Trophoblast cell (in vitro differentiated cells and primary cell): ENCODE data around the gene NUTM1.
"Not testable (repeated sequence)": the region's sequence is repeated elsewhere in the genome, so short reads cannot be mapped to it uniquely, and the experiment has no call there.

Experiments
- DNase-seq, 2 donors: peaks; one replicate each; pipeline ENCODE4 v3.0.0-alpha.2; 2016
- H2AFZ ChIP-seq: 2 replicates; pipeline ENCODE4 v1.6.1; 2013; ENCODE audit warnings: low read length, moderate library complexity, mild to moderate bottlenecking; ENCODE audit not compliant: insufficient read depth, poor library complexity
- H2AK5ac ChIP-seq: 2 replicates; pipeline ENCODE4 v1.6.1; 2013; ENCODE audit warnings: mild to moderate bottlenecking, low read length
- H2BK120ac ChIP-seq: 2 replicates; pipeline ENCODE4 v1.6.1; 2013; ENCODE audit warnings: low read length, mild to moderate bottlenecking, moderate library complexity; ENCODE audit not compliant: insufficient read depth, poor library complexity
- H2BK12ac ChIP-seq: 2 replicates; pipeline ENCODE4 v1.6.1; 2013; ENCODE audit warnings: mild to moderate bottlenecking, low read length, moderate library complexity
- H2BK5ac ChIP-seq: 2 replicates; pipeline ENCODE4 v1.6.1; 2013; ENCODE audit warnings: low read length, low read depth, moderate library complexity, mild to moderate bottlenecking; ENCODE audit not compliant: poor library complexity
- H3K14ac ChIP-seq: 2 replicates; pipeline ENCODE4 v1.6.1; 2013; ENCODE audit warnings: mild to moderate bottlenecking, low read length
- H3K18ac ChIP-seq: 2 replicates; pipeline ENCODE4 v1.6.1; 2013; ENCODE audit warnings: mild to moderate bottlenecking, low read length
- H3K23ac ChIP-seq: 2 replicates; pipeline ENCODE4 v1.6.1; 2013; ENCODE audit warnings: low read length
- H3K27ac ChIP-seq: 2 replicates; pipeline ENCODE4 v1.5.1; 2013; ENCODE audit warnings: low read depth, mild to moderate bottlenecking, inconsistent platforms, low read length, moderate library complexity
- H3K27me3 ChIP-seq: 2 replicates; pipeline ENCODE4 v1.6.1; 2013; ENCODE audit warnings: inconsistent platforms, mild to moderate bottlenecking, low read length, moderate library complexity; ENCODE audit not compliant: insufficient read depth
- H3K36me3 ChIP-seq, 2 experiments: 1 replicate in 1 of 2; 2 replicates in 1 of 2; pipeline ENCODE4 v1.6.1; 2013; ENCODE audit warnings: low read length in 2 of 2, mild to moderate bottlenecking in 2 of 2, moderate library complexity in 1 of 2; ENCODE audit not compliant: insufficient read depth in 2 of 2, control insufficient read depth in 1 of 2
- H3K4ac ChIP-seq: 2 replicates; pipeline ENCODE4 v1.6.1; 2013; ENCODE audit warnings: low read depth, mild to moderate bottlenecking, low read length, moderate library complexity
- H3K4me1 ChIP-seq, 2 experiments: 1 replicate in 1 of 2; 2 replicates in 1 of 2; pipeline ENCODE4 v1.6.1; 2013; ENCODE audit warnings: low read length in 2 of 2, mild to moderate bottlenecking in 2 of 2, moderate library complexity in 1 of 2; ENCODE audit not compliant: insufficient read depth in 2 of 2, control insufficient read depth in 1 of 2
- H3K4me2 ChIP-seq: 2 replicates; pipeline ENCODE4 v1.6.1; 2013; ENCODE audit warnings: inconsistent platforms, mild to moderate bottlenecking, low read length, moderate library complexity
- H3K4me3 ChIP-seq: 2 replicates; pipeline ENCODE4 v1.5.1; 2013; ENCODE audit warnings: mild to moderate bottlenecking, low read depth, low read length, inconsistent platforms
- H3K79me1 ChIP-seq: one replicate; pipeline ENCODE4 v1.6.1; 2013; ENCODE audit warnings: low read length
- H3K79me2 ChIP-seq: 2 replicates; pipeline ENCODE4 v1.6.1; 2013; ENCODE audit warnings: low read length, mild to moderate bottlenecking; ENCODE audit not compliant: control insufficient read depth, insufficient read depth, poor library complexity
- H3K9ac ChIP-seq: 2 replicates; pipeline ENCODE4 v1.6.1; 2013; ENCODE audit warnings: mild to moderate bottlenecking, low read length
- H3K9me3 ChIP-seq: 2 replicates; pipeline ENCODE4 v1.6.1; 2013; ENCODE audit warnings: low read depth, mild to moderate bottlenecking, control low read depth, inconsistent platforms, low read length; ENCODE audit not compliant: insufficient read depth
- H4K12ac ChIP-seq: 2 replicates; pipeline ENCODE4 v1.6.1; 2013; ENCODE audit warnings: low read depth, mild to moderate bottlenecking, low read length, moderate library complexity
- H4K8ac ChIP-seq: 2 replicates; pipeline ENCODE4 v1.6.1; 2013; ENCODE audit warnings: low read depth, mild to moderate bottlenecking, low read length, moderate library complexity
- H4K91ac ChIP-seq: one replicate; pipeline ENCODE4 v1.6.1; 2013; ENCODE audit warnings: low read depth, mild to moderate bottlenecking, low read length, moderate library complexity
- WGBS: extraction: QIAGEN DNeasy Blood & Tissue Kit; methylation state at CpG from one replicate; pipeline ENCODE4 v1.1.7; 2013; ENCODE audit warnings: missing lambda C conversion rate; ENCODE audit not compliant: insufficient read length, insufficient coverage; ENCODE audit errors: extremely low coverage; 5-methylcytosine and 5-hydroxymethylcytosine counted together

Gene NUTM1

DNA sequence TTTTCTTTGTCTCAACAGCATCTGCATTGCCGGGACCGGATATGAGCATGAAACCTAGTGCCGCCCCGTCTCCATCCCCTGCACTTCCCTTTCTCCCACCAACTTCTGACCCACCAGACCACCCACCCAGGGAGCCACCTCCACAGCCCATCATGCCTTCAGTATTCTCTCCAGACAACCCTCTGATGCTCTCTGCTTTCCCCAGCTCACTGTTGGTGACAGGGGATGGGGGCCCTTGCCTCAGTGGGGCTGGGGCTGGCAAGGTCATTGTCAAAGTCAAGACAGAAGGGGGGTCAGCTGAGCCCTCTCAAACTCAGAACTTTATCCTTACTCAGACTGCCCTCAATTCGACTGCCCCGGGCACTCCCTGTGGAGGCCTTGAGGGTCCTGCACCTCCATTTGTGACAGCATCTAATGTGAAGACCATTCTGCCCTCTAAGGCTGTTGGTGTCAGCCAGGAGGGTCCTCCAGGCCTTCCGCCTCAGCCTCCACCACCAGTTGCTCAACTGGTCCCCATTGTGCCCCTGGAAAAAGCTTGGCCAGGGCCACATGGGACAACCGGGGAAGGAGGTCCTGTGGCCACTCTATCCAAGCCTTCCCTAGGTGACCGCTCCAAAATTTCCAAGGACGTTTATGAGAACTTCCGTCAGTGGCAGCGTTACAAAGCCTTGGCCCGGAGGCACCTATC is 5.0 kb downstream of the NUTM1 start:
- Histone ChIP-seq H3K79me1 (no peaks in the 10 kb centered on the region), H3K4me3 (no peak overlapping the region), H3K36me3 (no peaks in the 10 kb centered on the region), H3K18ac (no peak overlapping the region), H3K4me1 (no peaks in the 10 kb centered on the region), H4K8ac (no peak overlapping the region), H2BK5ac (no peak overlapping the region), H2AFZ (no peak overlapping the region), H3K23ac (no peak overlapping the region), H4K91ac (no peak overlapping the region), H3K9me3 (no peaks in the 10 kb centered on the region), H3K27ac (no peak overlapping the region), H3K27me3 (no peaks in the 10 kb centered on the region), H4K12ac (no peak overlapping the region), H2BK12ac (no peak overlapping the region), H3K4ac (no peak overlapping the region), H2AK5ac (no peak overlapping the region), H3K9ac (no peak overlapping the region), H3K79me2 (no peaks in the 10 kb centered on the region), H3K14ac (no peak overlapping the region), H2BK120ac (no peak overlapping the region), H3K4me2 (no peak overlapping the region)
- no peak for DNase-seq
- no CpG with 5 or more reads among the region's 13 CpGs for WGBS

DNA sequence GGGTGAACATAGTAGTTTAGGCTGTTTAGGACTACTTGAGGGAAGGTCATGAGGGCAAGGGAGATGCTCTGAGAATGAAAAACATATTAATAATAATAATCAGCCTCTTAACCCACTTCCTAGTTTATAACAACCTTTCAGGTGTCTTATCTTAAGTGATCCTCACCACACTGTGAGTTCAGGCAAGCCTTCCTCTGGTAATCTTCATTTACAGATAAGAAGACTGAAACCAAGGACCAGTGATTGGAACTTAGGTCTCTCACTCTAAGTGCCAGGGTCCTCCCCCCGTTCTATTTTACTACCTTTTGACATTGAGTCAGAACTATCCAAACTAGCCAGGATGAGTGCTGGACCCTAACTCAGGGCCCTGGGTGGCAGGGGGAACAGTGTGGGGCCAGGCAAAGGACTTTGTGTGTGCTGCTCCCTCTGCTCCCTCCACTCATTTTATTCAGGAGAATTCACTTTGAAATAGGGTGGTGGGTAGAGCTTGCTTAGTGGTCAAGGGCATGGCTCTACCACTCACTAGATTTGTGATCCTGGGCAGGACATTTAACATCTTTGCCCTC is 5.7 kb downstream of the NUTM1 start:
- no peak overlapping the region for H4K12ac ChIP-seq
- H2BK120ac ChIP-seq = no peak overlapping the region
- H3K4me2 ChIP-seq = no peak overlapping the region
- H4K8ac ChIP-seq = no peak overlapping the region
- no peaks in the 10 kb centered on the region for H3K79me1 ChIP-seq
- no peak overlapping the region for H2AFZ ChIP-seq
- no peak overlapping the region for H3K14ac ChIP-seq
- no peak overlapping the region for H3K4me3 ChIP-seq
- WGBS = no CpG with 5 or more reads among the region's 1 CpG
- H2BK12ac ChIP-seq = no peak overlapping the region
- H3K4ac ChIP-seq = no peak overlapping the region
- no peak overlapping the region for H3K27ac ChIP-seq
- H2AK5ac ChIP-seq = no peak overlapping the region
- H3K9ac ChIP-seq = no peak overlapping the region
- no peaks in the 10 kb centered on the region for H3K9me3 ChIP-seq
- H3K18ac ChIP-seq = no peak overlapping the region
- no peak overlapping the region for H2BK5ac ChIP-seq
- no peaks in the 10 kb centered on the region for H3K4me1 ChIP-seq
- no peaks in the 10 kb centered on the region for H3K27me3 ChIP-seq
- no peak overlapping the region for H3K23ac ChIP-seq
- DNase-seq = no peak
- H3K79me2 ChIP-seq = no peaks in the 10 kb centered on the region
- H4K91ac ChIP-seq = no peak overlapping the region
- H3K36me3 ChIP-seq = no peaks in the 10 kb centered on the region

DNA sequence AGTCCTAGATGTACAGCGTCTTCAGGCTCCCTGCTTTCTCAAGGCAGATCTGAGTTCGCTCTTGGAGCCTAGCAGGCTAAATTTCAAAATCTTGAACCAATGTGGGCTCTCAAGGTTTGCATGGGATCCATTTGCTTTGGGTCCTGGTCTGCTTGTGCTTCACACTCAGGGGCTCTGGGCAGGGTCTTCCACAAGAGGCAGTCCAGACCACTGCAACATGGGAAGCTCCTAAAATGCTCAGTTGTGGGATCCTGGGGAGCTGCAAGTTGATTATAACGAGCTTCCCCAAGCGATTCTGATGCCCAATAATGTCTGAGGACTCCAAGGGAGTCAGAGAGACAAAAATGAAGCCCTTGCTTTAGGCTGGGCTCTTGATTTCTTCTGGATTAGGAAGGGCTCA is 6.7 kb downstream of the NUTM1 start:
- Histone ChIP-seq H2AFZ (no peak overlapping the region), H3K4me2 (no peak overlapping the region), H4K12ac (no peak overlapping the region), H3K23ac (no peak overlapping the region), H3K9me3 (no peaks in the 10 kb centered on the region), H3K4me1 (no peaks in the 10 kb centered on the region), H4K91ac (no peak overlapping the region), H3K4me3 (no peak overlapping the region), H3K4ac (no peak overlapping the region), H3K9ac (no peak overlapping the region), H3K36me3 (no peaks in the 10 kb centered on the region), H3K27me3 (no peaks in the 10 kb centered on the region), H2BK120ac (no peak overlapping the region), H2BK5ac (no peak overlapping the region), H3K18ac (no peak overlapping the region), H3K79me2 (no peaks in the 10 kb centered on the region), H3K14ac (no peak overlapping the region), H2BK12ac (no peak overlapping the region), H3K27ac (no peak overlapping the region), H3K79me1 (no peaks in the 10 kb centered on the region), H2AK5ac (no peak overlapping the region), H4K8ac (no peak overlapping the region)
- no peak for DNase-seq
- no CpG with 5 or more reads among the region's 4 CpGs for WGBS

- not testable (repeated sequence) for DNase-seq, H2BK5ac ChIP-seq, H3K18ac ChIP-seq, H3K4ac ChIP-seq, H3K27ac ChIP-seq, H3K4me3 ChIP-seq, H3K9ac ChIP-seq, H4K91ac ChIP-seq, H2AK5ac ChIP-seq, H3K9me3 ChIP-seq, H2AFZ ChIP-seq, H4K12ac ChIP-seq, H3K14ac ChIP-seq, H2BK12ac ChIP-seq, H3K79me1 ChIP-seq, H2BK120ac ChIP-seq, H3K27me3 ChIP-seq, H3K4me1 ChIP-seq, H3K4me2 ChIP-seq, H3K79me2 ChIP-seq, H3K23ac ChIP-seq, H4K8ac ChIP-seq
- WGBS = no CpG with 5 or more reads among the region's 12 CpGs
- H3K36me3 ChIP-seq = peaks cover 5 to 19% of the 10 kb centered on the region in 2 experiments
These were observed 9.9 kb downstream of the NUTM1 start for GRCh38 chr15:34352996-34353395.
